GM23338 (cell line): ENCODE measurements around the gene S100A14. TPM values are rescaled to one million over a fixed set of nuclear protein-coding genes. Genes with fewer than 3 reads are reported as not detected.

Experiments
- ATAC-seq: fragments of 200-7000 bp; cut with Tn5 transposase; 3 replicates; pipeline ENCODE4 v1.9.1; 2020
- DNase-seq: peaks from one replicate; pipeline ENCODE4 v3.0.0-alpha.2; 2015; ENCODE audit warnings: low spot score
- H2AFZ ChIP-seq: fragments of 200-600 bp; sonication (generic); 2 replicates; pipeline ENCODE4 v1.8.0; 2016; ENCODE audit warnings: antibody characterized with exemption, mild to moderate bottlenecking, moderate library complexity
- H3F3A ChIP-seq: fragments of 200-600 bp; sonication (generic); replicated peaks from 2 replicates; pipeline ENCODE4 v1.8.0; 2017; ENCODE audit warnings: antibody characterized with exemption, mixed run types, low read depth
- H3K27ac ChIP-seq: fragments of 200-600 bp; sonication (generic); 2 replicates; pipeline ENCODE4 v1.6.1; 2016; ENCODE audit warnings: low read depth
- H3K27me3 ChIP-seq: fragments of 200-600 bp; sonication (generic); 2 replicates; pipeline ENCODE4 v1.8.0; 2016; ENCODE audit warnings: mild to moderate bottlenecking, mixed run types, moderate library complexity; ENCODE audit not compliant: insufficient read depth
- H3K36me3 ChIP-seq: fragments of 200-600 bp; sonication (generic); 2 replicates; pipeline ENCODE4 v1.8.0; 2016; ENCODE audit warnings: mild to moderate bottlenecking; ENCODE audit not compliant: insufficient read depth
- H3K4me1 ChIP-seq: fragments of 200-600 bp; sonication (generic); 2 replicates; pipeline ENCODE4 v1.8.0; 2016; ENCODE audit warnings: mild to moderate bottlenecking, moderate library complexity; ENCODE audit not compliant: insufficient read depth
- H3K4me2 ChIP-seq: fragments of 200-600 bp; sonication (generic); 2 replicates; pipeline ENCODE4 v1.7.1; 2017; ENCODE audit warnings: mixed run types
- H3K4me3 ChIP-seq: fragments of 200-600 bp; sonication (generic); 2 replicates; pipeline ENCODE4 v1.6.1; 2016; ENCODE audit warnings: mixed run types
- H3K79me2 ChIP-seq: fragments of 200-600 bp; sonication (generic); replicated peaks from 2 replicates; pipeline ENCODE4 v1.8.0; 2017; ENCODE audit warnings: mild to moderate bottlenecking; ENCODE audit not compliant: insufficient read depth
- H3K9me2 ChIP-seq: fragments of 200-600 bp; sonication (generic); 2 replicates; pipeline ENCODE4 v1.8.0; 2017; ENCODE audit not compliant: insufficient read depth
- H4K20me1 ChIP-seq: fragments of 200-600 bp; sonication (generic); replicated peaks from 2 replicates; pipeline ENCODE4 v1.8.0; 2017; ENCODE audit warnings: mild to moderate bottlenecking; ENCODE audit not compliant: insufficient read depth
- H3K27ac Mint-ChIP-seq: 2 replicates; pipeline ENCODE4 v1.8.0; 2020; ENCODE audit warnings: inconsistent platforms, mild to moderate bottlenecking, moderate library complexity, mixed read lengths
- H3K27me3 Mint-ChIP-seq: 3 replicates; pipeline ENCODE4 v1.8.0; 2022; ENCODE audit warnings: low read depth, mild to moderate bottlenecking, moderate library complexity, mixed read lengths, inconsistent platforms; ENCODE audit not compliant: insufficient read depth, poor library complexity
- H3K36me3 Mint-ChIP-seq: 3 replicates; pipeline ENCODE4 v1.8.0; 2021; ENCODE audit warnings: low read depth, mild to moderate bottlenecking, inconsistent platforms, moderate library complexity, mixed read lengths
- H3K4me1 Mint-ChIP-seq: 3 replicates; pipeline ENCODE4 v1.8.0; 2020; ENCODE audit warnings: mild to moderate bottlenecking, inconsistent platforms, mixed read lengths
- H3K4me3 Mint-ChIP-seq: 3 replicates; pipeline ENCODE4 v1.8.0; 2021; ENCODE audit warnings: moderate library complexity, mild to moderate bottlenecking, inconsistent platforms, mixed read lengths
- H3K9me3 Mint-ChIP-seq: 3 replicates; pipeline ENCODE4 v1.8.0; 2020; ENCODE audit warnings: moderate library complexity, mild to moderate bottlenecking, inconsistent platforms, mixed read lengths
- CREB1 ChIP-seq: fragments of 250-450 bp; sonication (Bioruptor Pico); IDR thresholded peaks from 2 replicates; pipeline ENCODE4 v1.5.0; 2020; ENCODE audit warnings: low read depth, mild to moderate bottlenecking, moderate library complexity
- CTCF ChIP-seq, 2 experiments: fragments of 200-600 bp in 1 of 2; sonication (generic) in 1 of 2; conservative IDR thresholded peaks; 2 replicates each; pipeline versions ENCODE4 v1.5.1 to v1.6.1; 2016 to 2017; ENCODE audit warnings: antibody characterized with exemption in 2 of 2, low read depth in 2 of 2, mild to moderate bottlenecking in 2 of 2, moderate library complexity in 1 of 2
- ETS1 ChIP-seq: IDR thresholded peaks from 2 replicates; pipeline ENCODE4 v1.6.1; 2016; ENCODE audit warnings: antibody characterized with exemption
- EZH2 ChIP-seq: fragments of 200-600 bp; sonication (generic); IDR thresholded peaks from one replicate; pipeline ENCODE4 v1.8.0; 2017; ENCODE audit warnings: antibody characterized with exemption, mild to moderate bottlenecking, low read depth; ENCODE audit not compliant: unreplicated experiment
- EZH2phosphoT487 ChIP-seq: fragments of 200-600 bp; sonication (generic); IDR thresholded peaks from one replicate; pipeline ENCODE4 v1.8.1; 2018; ENCODE audit warnings: antibody characterized with exemption; ENCODE audit not compliant: unreplicated experiment
- JUNB ChIP-seq: IDR thresholded peaks from one replicate; pipeline ENCODE4 v1.6.1; 2016; ENCODE audit warnings: antibody characterized with exemption; ENCODE audit not compliant: unreplicated experiment
- NANOG ChIP-seq: IDR thresholded peaks from 2 replicates; pipeline ENCODE4 v1.6.1; 2016; ENCODE audit warnings: antibody characterized with exemption, borderline replicate concordance
- POLR2AphosphoS5 ChIP-seq: IDR thresholded peaks from 2 replicates; pipeline ENCODE4 v1.6.1; 2016; ENCODE audit warnings: antibody characterized with exemption, low read depth
- REST ChIP-seq: IDR thresholded peaks from one replicate; pipeline ENCODE4 v1.6.1; 2018; ENCODE audit warnings: antibody characterized with exemption; ENCODE audit not compliant: unreplicated experiment
- STAT1 ChIP-seq: IDR thresholded peaks from one replicate; pipeline ENCODE4 v1.6.1; 2016; ENCODE audit warnings: antibody characterized with exemption; ENCODE audit not compliant: unreplicated experiment
- ZNF114 ChIP-seq: fragments of 250-450 bp; sonication (Bioruptor Pico); IDR thresholded peaks from 2 replicates; pipeline ENCODE4 v1.5.0; 2020; ENCODE audit warnings: mild to moderate bottlenecking, moderate library complexity
- ZNF331 ChIP-seq: fragments of 250-450 bp; sonication (Bioruptor Pico); IDR thresholded peaks from 2 replicates; pipeline ENCODE4 v1.5.0; 2020; ENCODE audit warnings: low read depth, mild to moderate bottlenecking, moderate library complexity
- ZNF462 ChIP-seq: fragments of 250-450 bp; sonication (Bioruptor Pico); IDR thresholded peaks from 2 replicates; pipeline ENCODE4 v1.5.0; 2020; ENCODE audit warnings: mild to moderate bottlenecking, moderate library complexity
- polyA plus RNA-seq: library from polyadenylated mRNA; unstranded; fragments of >200 nt; fragmentation: Nextera tagmentation; extraction: Ambion mirVana; gene quantifications from 2 replicates; pipeline ENCODE4 v1.2.1, GENCODE V29; 2016
- total RNA-seq: library from RNA; depleted of rRNA; stranded (reverse); fragments of >200 nt; shearing (Covaris generic); gene quantifications from 2 replicates; pipeline ENCODE4 v1.2.3, GENCODE V29; 2014

S100A14 gene
- total and polyA plus RNA-seq, 2 experiments from 2014 or later = 0.28 to 0.53 TPM

DNA sequence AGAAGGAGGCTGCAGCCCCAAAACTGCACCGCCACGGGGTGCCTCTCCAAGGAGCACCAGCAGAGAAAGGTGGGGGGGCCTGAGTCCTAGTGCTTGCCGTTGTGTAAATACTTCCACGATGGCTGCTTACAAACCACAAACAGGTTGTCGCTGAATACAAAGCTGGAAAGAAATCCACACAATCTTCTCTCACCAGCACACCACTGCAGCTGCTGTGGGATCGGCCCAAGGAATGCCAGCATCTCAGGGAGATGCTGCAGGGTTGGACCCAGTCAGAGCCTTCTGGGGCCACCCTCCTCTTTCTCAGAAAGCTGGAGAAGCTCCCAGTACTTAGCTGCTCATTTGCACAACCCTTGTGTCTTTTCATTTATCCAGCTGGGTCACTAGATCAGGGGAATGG, 3.0 kb upstream of the S100A14 start:
- peaks cover 13% of the 10 kb centered on the region for H3K4me1 ChIP-seq
- no peak overlapping the region for H2AFZ ChIP-seq
- no peaks in the 10 kb centered on the region for H3K27me3 ChIP-seq
- no peaks in the 10 kb centered on the region for H3K9me2 ChIP-seq
- Mint-ChIP-seq H3K27ac (no peak overlapping the region), H3K27me3 (peaks cover 13% of the 10 kb centered on the region), H3K36me3 (peaks cover 22% of the 10 kb centered on the region), H3K4me1 (peaks cover 29% of the 10 kb centered on the region), H3K4me3 (no peak overlapping the region), H3K9me3 (no peaks in the 10 kb centered on the region)
- H3K4me3 ChIP-seq = no peak overlapping the region
- H4K20me1 ChIP-seq = no peaks in the 10 kb centered on the region
- H3K79me2 ChIP-seq = no peaks in the 10 kb centered on the region
- no peak overlapping the region for H3K4me2 ChIP-seq
- no peaks in the 10 kb centered on the region for H3K36me3 ChIP-seq
- DNase-seq (no peak), ATAC-seq (no peak)
- TF ChIP-seq POLR2AphosphoS5 (no peak), ZNF114 (CRISPR knock-in tag) (no peak), ZNF462 (CRISPR knock-in tag) (no peak), STAT1 (no peak), CTCF (conservative IDR thresholded peaks at IDR 0.05; ENCODE audit: low read depth in 2 of 2) (no peak), EZH2 (no peak), EZH2phosphoT487 (no peak), ETS1 (no peak), NANOG (no peak), JUNB (no peak), REST (no peak), CREB1 (CRISPR knock-in tag) (no peak), ZNF331 (no peak)
- 0 out of 2 replicates have a peak, but pooled peaks cover 2% of the 10 kb centered on the region for H3F3A ChIP-seq
- no peak overlapping the region for H3K27ac ChIP-seq
